Measurements from ENCODE around the gene PTPRA.
"Not testable (repeated sequence)": the region's sequence is repeated elsewhere in the genome, so short reads cannot be mapped to it uniquely, and the experiment has no call there.

PTPRA gene

GRCh38 chr20:2890742-2891141 lies 17.5 kb downstream of the PTPRA start:
- DNase-seq, result no peak

DNA sequence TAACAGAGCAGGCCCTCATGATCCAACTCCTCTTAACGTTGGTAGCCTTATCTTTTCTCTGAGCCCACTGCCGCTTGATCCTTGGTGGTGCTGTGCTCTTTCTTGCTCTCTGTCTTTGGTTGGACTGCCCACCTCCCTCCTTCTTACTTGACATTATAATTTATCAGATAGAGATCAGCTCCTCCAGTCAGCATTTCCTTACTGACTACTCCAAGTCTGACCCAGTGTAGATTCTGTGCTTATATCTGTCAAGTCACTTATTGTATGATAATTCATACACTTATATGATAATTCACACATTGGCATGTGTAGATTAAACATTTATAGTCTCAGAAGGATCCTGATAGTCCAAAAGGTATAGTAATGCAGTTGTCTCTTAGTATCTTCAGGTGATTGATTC lies 18.1 kb downstream of the PTPRA start:
- DNase-seq, result no peak

GRCh38 chr20:2892376-2892775 lies 19.1 kb downstream of the PTPRA start:
- DNase-seq, result no peak

DNA sequence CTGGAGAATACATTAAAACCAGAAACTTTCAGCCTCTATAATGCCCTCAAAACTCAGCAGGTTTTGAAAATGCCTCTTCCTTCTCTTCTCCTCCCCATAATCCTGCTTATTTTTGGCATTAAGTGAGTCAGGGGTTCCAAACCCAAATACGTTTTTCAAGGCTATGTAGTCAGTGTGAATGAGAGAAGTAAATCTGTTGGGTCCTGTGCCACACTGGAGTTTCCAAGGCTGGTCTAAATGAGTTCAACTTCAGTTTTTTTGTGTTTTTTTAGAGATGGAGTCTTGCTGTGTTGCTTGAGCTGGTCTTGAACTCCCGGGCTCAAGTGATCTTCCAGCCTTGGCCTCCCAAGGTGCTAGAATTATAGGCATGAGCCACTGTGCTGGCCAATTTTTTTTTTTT lies 20.9 kb downstream of the PTPRA start:
- no peak for DNase-seq

DNA sequence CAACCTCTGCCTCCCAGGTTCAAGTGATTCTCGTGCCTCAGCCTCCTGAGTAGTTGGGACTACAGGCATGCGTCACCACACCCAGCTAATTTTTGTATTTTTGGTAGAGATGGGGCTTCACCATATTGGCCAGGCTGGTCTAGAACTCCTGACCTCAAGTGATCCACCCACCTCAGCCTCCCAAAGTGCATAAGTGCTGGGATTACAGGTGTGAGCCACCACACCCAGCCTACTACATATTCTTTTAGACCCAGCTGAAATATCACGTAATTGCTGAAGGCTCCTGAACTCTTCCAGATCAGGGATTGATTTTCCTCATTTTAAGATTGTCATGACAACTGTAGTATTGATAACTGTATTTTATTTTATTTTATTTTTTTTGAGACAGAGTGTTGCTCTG lies 21.9 kb downstream of the PTPRA start:
- not testable (repeated sequence) for DNase-seq

- DNase-seq, result no peak
Observed at GRCh38 chr20:2899243-2899642, 26.0 kb downstream of the PTPRA start.

DNA sequence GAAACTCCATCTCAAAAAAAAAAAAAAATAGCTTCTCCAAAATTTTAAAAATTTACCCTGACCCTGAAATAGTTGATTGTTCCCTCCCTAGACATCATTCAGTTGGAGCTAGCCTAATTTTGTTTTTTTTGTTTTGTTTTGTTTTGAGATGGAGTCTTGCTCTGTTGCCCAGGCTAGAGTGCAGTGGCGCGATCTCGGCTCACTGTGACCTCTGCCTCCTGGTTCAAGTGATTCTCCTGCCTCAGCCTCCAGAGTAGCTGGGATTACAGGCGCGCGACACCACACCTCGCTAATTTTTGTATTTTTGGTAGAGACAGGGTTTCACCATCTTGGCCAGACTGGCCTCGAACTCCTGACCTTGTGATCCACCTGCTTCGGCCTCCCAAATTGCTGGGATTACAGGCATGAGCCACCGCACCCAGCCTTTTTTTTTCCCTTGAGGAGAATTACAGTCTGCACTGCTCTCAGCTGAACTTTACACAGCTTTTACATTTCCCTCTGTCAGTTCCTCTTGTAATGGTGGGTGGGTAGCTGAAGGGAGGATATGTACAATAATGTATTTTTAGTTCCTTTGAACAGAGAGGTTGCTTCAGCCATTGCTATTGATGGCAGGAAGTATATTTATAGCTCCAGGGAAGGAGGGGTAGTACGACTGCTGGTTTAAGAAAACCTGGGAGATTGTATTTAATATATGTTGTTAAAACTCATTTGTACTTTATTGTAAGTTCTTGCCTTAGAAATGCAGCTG lies 27.7 kb downstream of the PTPRA start:
- DNase-seq, result no peak

- DNase-seq, result no peak
Observed at GRCh38 chr20:2902291-2902690, 29.0 kb downstream of the PTPRA start.

DNA sequence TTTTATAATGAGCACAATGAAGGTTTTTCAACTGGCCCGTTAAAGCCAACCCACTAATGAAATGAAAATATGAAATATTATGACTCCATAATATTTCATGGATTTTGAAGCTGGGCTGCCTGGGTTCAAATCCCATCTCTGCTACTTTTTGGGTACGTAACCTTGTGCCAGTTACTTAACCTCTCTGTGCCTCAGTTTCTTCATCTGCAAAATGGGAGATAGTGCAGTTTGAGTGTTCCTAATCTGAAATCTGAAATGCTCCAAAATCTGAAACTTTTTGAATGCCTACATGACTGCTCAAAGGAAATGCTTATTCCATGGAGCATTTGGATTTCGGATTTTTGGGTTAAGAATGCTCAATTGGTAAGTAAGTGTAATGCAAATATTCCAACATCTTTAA lies 29.5 kb downstream of the PTPRA start:
- DNase-seq, result no peak

DNA sequence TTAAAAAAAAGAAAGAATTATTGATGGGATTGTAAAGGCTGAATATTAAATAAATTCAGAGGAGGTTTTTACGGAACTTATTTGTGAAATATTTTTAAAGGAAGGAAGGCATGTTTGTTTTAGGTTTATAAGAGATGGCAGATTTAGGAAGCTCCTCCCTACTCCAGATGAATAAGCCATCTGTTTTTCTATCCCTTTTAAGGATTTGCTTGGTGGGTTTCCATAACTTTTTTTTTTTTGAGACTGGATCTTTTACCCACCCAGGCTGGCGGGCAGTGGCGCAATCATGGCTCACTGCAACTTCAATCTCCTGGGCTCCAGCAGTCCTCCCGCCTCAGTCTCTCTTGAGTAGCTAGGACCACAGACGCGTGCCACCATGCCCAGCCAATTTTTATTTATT lies 30.4 kb downstream of the PTPRA start:
- DNase-seq, result no peak

DNA sequence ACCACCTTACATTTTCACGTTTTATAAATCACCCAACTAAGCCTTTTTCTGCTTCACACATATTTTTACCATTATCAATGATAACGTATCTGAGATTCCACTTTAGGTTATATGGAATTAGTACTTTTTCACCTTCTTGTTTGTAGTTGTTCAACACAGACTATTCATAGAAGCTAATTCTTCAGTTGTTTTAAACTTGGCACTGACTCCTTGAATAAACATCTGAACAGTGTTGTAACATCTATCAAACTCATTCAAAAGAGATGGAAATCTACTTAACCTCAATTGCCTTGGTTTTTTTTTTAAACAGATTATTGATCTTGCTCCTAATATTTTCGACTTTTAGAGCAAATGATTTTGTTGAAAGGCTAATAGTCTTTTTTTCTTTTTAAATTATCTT lies 34.2 kb downstream of the PTPRA start:
- no peak for DNase-seq

DNA sequence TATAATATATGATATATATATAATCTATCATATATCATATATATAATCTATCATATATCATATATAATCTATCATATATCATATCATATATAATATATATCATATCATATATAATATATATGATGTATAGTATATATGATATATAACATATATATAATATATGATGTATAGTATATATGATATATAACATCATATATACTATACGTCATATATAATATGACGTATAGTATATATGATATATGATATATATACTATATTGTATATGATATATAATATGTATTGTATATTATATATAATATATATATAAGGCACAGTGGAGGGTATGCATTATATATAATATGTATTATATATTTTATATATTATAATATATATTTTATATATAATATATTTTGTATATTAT lies 36.7 kb downstream of the PTPRA start:
- no peak for DNase-seq

- no peak for DNase-seq
Observed at GRCh38 chr20:2911200-2911599, 37.9 kb downstream of the PTPRA start.

- no peak for DNase-seq
Observed at GRCh38 chr20:2914160-2914559, 40.9 kb downstream of the PTPRA start.

DNA sequence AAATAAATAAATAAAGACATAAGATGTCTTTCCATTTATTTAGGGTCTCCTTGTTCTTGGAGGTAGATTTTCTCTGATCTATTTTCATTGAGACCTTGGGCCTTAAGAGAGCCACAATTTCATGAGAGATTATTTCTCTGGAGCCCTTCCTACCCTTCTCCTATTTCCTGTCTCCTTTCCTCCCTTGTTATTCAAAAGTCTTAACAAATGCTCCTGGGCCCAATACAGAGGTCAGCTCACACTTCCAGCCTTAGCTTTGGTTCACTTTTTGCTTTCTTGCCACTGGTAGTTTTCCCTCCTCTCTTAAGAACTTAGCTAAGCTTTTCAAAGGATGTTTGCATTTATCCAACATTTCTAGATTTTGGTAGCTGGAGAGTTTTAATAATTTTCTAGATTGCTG lies 44.0 kb downstream of the PTPRA start:
- DNase-seq, result no peak

GRCh38 chr20:2918096-2919049 lies 45.1 kb downstream of the PTPRA start:
- DNase-seq, result no peak

DNA sequence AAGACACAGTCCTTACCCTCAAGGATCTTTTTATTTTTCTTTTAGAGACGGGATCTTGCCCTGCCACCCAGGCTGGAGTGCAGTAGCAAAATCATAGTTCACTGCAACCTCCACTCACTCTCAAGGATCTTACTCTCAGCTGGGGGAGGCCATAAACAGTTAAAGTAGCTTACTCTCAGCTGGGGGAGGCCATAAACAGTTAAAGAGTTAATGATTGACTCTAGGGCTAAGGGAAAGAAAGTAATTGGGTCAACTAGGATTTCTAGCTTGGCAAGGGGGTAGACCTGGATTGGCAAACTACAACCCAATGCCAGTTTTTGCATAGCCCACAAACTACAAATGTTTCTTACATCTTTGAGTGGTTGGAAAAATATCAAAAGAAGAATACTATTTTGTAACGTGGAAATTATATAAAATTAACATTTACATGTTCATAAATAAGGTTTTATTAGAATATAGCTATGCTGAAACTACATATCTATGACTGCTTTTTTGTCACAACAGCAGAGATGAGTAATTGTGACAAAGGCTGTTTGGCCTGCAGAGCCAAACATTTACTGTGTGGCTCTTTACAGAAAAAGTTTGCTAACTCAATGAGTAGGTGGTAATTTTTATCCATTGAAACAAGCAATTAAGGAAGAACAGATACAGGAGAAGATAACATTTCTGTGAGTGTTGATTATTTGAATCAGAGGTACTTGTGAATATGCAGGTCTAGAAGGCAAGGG lies 46.4 kb downstream of the PTPRA start:
- DNase-seq, result no peak

DNA sequence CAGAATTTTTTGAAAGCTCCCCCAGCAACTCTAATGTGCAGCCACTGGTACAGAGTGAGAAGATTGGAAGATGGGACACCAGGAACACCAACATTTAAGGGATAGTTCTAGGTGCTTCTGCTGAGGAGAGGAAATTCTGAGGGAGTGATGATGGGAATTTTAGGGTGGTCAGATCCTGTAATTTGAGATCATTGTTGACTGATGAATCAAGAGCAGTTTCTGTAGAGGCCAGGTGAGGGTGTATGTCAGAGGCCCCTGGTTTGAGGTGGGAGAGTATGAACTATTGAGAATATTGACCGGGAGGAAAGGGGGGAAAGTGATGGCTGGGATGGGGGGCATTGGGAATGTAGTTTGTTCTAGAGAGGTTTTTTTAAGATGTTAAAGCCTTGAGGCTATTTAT lies 47.2 kb downstream of the PTPRA start:
- no peak for DNase-seq

GRCh38 chr20:2921506-2921905 lies 48.2 kb downstream of the PTPRA start:
- DNase-seq, result no peak

DNA sequence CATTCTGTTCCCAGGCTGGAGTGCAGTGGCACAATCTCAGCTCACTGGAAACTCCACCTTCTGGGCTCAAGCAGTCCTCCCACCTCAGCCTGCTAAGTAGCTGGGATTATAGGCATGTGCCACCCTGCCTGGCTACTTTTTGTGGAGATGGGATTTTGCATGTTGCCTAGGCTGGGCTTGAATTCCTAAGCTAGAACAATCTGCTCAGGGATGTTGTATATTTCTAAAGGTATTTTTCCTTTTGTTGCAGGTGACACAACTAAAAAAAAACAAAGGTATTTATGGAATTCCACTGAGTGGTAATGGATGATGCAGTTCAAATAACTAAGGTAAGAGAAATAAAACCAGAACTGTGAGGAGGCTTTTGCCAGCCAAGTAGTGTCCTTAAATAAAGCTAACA lies 49.7 kb downstream of the PTPRA start:
- DNase-seq, result no peak

DNA sequence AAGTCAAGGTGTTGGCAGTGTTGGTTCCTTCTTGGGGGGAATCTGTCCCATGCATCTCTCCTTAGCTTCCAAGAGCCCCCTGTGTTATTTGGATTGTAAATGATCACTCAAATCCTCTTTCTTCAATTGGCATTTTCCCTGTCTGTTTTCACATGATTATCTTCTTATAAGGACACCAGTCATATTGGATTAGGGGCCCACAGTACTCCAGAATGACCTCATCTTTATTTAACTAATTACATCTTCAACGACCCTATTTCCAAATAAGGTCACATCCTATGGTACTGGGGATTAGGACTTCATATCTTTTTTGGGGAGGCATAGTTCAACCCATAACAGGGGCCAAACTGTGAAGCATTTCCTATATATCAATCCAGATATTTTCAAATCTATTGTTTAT lies 57.3 kb downstream of the PTPRA start:
- DNase-seq, result no peak

GRCh38 chr20:2932498-2932897 lies 59.2 kb downstream of the PTPRA start:
- DNase-seq, result no peak

DNA sequence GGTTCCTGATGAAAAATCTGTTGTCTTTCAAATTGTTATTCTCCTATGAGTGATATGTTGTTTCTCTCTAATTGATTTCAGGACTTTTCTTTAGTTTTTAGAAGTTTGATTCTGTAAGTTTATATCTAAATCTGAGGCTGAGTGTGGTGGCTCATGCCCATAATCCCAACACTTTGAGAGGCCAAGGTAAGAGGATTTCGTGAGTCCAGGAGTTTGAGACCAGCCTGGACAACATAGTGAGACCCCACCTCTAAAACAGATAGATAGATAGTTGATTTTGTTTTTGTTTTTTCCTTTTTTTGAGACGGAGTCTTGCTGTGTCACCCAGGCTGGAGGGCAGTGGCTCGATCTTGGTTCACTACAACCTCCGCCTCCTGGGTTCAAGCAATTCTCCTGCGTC lies 64.6 kb downstream of the PTPRA start:
- no peak for DNase-seq

DNA sequence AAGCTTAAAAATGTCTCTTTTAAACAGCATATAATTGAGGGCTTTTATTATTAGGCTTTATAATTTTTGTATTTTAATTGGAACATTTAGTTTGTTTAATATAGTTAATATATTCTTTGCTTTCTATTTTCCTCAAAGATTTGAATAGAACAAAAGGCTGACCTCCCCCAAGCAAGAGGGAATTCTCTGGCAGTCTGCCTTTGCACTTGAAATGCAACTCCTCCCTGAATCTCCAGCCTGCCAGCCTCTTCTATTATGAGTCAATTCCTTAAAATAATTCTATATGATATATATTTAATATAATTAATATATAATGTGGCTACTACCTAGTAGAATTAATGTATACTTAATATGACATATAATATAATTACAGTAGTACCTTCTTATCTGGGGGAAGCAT lies 69.2 kb downstream of the PTPRA start:
- DNase-seq, result no peak

Measured in stimulated activated CD4-positive, alpha-beta T cell treated with anti-CD3 and anti-CD28 coated beads, Interleukin-4, amount 100 ng/mL, for 4 hours (primary cell).